GM23338 (cell line): Measurements from ENCODE around the gene SFT2D2. TPM values are rescaled to one million over a fixed set of nuclear protein-coding genes. Genes with fewer than 3 reads are reported as not detected.

Experiments used
- ATAC-seq: fragments of 200-7000 bp; cut with Tn5 transposase; 3 replicates; pipeline ENCODE4 v1.9.1; 2020
- DNase-seq: peaks from one replicate; pipeline ENCODE4 v3.0.0-alpha.2; 2015; ENCODE audit warnings: low spot score
- H2AFZ ChIP-seq: fragments of 200-600 bp; sonication (generic); 2 replicates; pipeline ENCODE4 v1.8.0; 2016; ENCODE audit warnings: antibody characterized with exemption, mild to moderate bottlenecking, moderate library complexity
- H3F3A ChIP-seq: fragments of 200-600 bp; sonication (generic); replicated peaks from 2 replicates; pipeline ENCODE4 v1.8.0; 2017; ENCODE audit warnings: antibody characterized with exemption, mixed run types, low read depth
- H3K27ac ChIP-seq: fragments of 200-600 bp; sonication (generic); 2 replicates; pipeline ENCODE4 v1.6.1; 2016; ENCODE audit warnings: low read depth
- H3K27me3 ChIP-seq: fragments of 200-600 bp; sonication (generic); 2 replicates; pipeline ENCODE4 v1.8.0; 2016; ENCODE audit warnings: mild to moderate bottlenecking, mixed run types, moderate library complexity; ENCODE audit not compliant: insufficient read depth
- H3K36me3 ChIP-seq: fragments of 200-600 bp; sonication (generic); 2 replicates; pipeline ENCODE4 v1.8.0; 2016; ENCODE audit warnings: mild to moderate bottlenecking; ENCODE audit not compliant: insufficient read depth
- H3K4me1 ChIP-seq: fragments of 200-600 bp; sonication (generic); 2 replicates; pipeline ENCODE4 v1.8.0; 2016; ENCODE audit warnings: mild to moderate bottlenecking, moderate library complexity; ENCODE audit not compliant: insufficient read depth
- H3K4me2 ChIP-seq: fragments of 200-600 bp; sonication (generic); 2 replicates; pipeline ENCODE4 v1.7.1; 2017; ENCODE audit warnings: mixed run types
- H3K4me3 ChIP-seq: fragments of 200-600 bp; sonication (generic); 2 replicates; pipeline ENCODE4 v1.6.1; 2016; ENCODE audit warnings: mixed run types
- H3K79me2 ChIP-seq: fragments of 200-600 bp; sonication (generic); replicated peaks from 2 replicates; pipeline ENCODE4 v1.8.0; 2017; ENCODE audit warnings: mild to moderate bottlenecking; ENCODE audit not compliant: insufficient read depth
- H3K9me2 ChIP-seq: fragments of 200-600 bp; sonication (generic); 2 replicates; pipeline ENCODE4 v1.8.0; 2017; ENCODE audit not compliant: insufficient read depth
- H4K20me1 ChIP-seq: fragments of 200-600 bp; sonication (generic); replicated peaks from 2 replicates; pipeline ENCODE4 v1.8.0; 2017; ENCODE audit warnings: mild to moderate bottlenecking; ENCODE audit not compliant: insufficient read depth
- H3K27ac Mint-ChIP-seq: 2 replicates; pipeline ENCODE4 v1.8.0; 2020; ENCODE audit warnings: inconsistent platforms, mild to moderate bottlenecking, moderate library complexity, mixed read lengths
- H3K27me3 Mint-ChIP-seq: 3 replicates; pipeline ENCODE4 v1.8.0; 2022; ENCODE audit warnings: low read depth, mild to moderate bottlenecking, moderate library complexity, mixed read lengths, inconsistent platforms; ENCODE audit not compliant: insufficient read depth, poor library complexity
- H3K36me3 Mint-ChIP-seq: 3 replicates; pipeline ENCODE4 v1.8.0; 2021; ENCODE audit warnings: low read depth, mild to moderate bottlenecking, inconsistent platforms, moderate library complexity, mixed read lengths
- H3K4me1 Mint-ChIP-seq: 3 replicates; pipeline ENCODE4 v1.8.0; 2020; ENCODE audit warnings: mild to moderate bottlenecking, inconsistent platforms, mixed read lengths
- H3K4me3 Mint-ChIP-seq: 3 replicates; pipeline ENCODE4 v1.8.0; 2021; ENCODE audit warnings: moderate library complexity, mild to moderate bottlenecking, inconsistent platforms, mixed read lengths
- H3K9me3 Mint-ChIP-seq: 3 replicates; pipeline ENCODE4 v1.8.0; 2020; ENCODE audit warnings: moderate library complexity, mild to moderate bottlenecking, inconsistent platforms, mixed read lengths
- CREB1 ChIP-seq: fragments of 250-450 bp; sonication (Bioruptor Pico); IDR thresholded peaks from 2 replicates; pipeline ENCODE4 v1.5.0; 2020; ENCODE audit warnings: low read depth, mild to moderate bottlenecking, moderate library complexity
- EZH2phosphoT487 ChIP-seq: fragments of 200-600 bp; sonication (generic); IDR thresholded peaks from one replicate; pipeline ENCODE4 v1.8.1; 2018; ENCODE audit warnings: antibody characterized with exemption; ENCODE audit not compliant: unreplicated experiment
- JUNB ChIP-seq: IDR thresholded peaks from one replicate; pipeline ENCODE4 v1.6.1; 2016; ENCODE audit warnings: antibody characterized with exemption; ENCODE audit not compliant: unreplicated experiment
- NANOG ChIP-seq: IDR thresholded peaks from 2 replicates; pipeline ENCODE4 v1.6.1; 2016; ENCODE audit warnings: antibody characterized with exemption, borderline replicate concordance
- POLR2AphosphoS5 ChIP-seq: IDR thresholded peaks from 2 replicates; pipeline ENCODE4 v1.6.1; 2016; ENCODE audit warnings: antibody characterized with exemption, low read depth
- STAT1 ChIP-seq: IDR thresholded peaks from one replicate; pipeline ENCODE4 v1.6.1; 2016; ENCODE audit warnings: antibody characterized with exemption; ENCODE audit not compliant: unreplicated experiment
- ZNF331 ChIP-seq: fragments of 250-450 bp; sonication (Bioruptor Pico); IDR thresholded peaks from 2 replicates; pipeline ENCODE4 v1.5.0; 2020; ENCODE audit warnings: low read depth, mild to moderate bottlenecking, moderate library complexity
- ZNF462 ChIP-seq: fragments of 250-450 bp; sonication (Bioruptor Pico); IDR thresholded peaks from 2 replicates; pipeline ENCODE4 v1.5.0; 2020; ENCODE audit warnings: mild to moderate bottlenecking, moderate library complexity
- long read RNA-seq: library from polyadenylated mRNA; unstranded; transcript quantifications from one replicate; pipeline ENCODE4 v2.0.0, GENCODE V29; 2020; ENCODE audit not compliant: unreplicated experiment
- polyA plus RNA-seq: library from polyadenylated mRNA; unstranded; fragments of >200 nt; fragmentation: Nextera tagmentation; extraction: Ambion mirVana; gene quantifications from 2 replicates; pipeline ENCODE4 v1.2.1, GENCODE V29; 2016
- total RNA-seq: library from RNA; depleted of rRNA; stranded (reverse); fragments of >200 nt; shearing (Covaris generic); gene quantifications from 2 replicates; pipeline ENCODE4 v1.2.3, GENCODE V29; 2014; rRNA removed

SFT2D2 gene
- 27.1 and 27.2 TPM in 2 replicates for total RNA-seq
- 7.2 and 7.6 TPM in 2 replicates for polyA plus RNA-seq
- long read RNA-seq, partial matches to known transcripts, result 0 of 1 reads
- long read RNA-seq, other reads (novel, unspliced or antisense), result 1 of 1 reads

GRCh38 chr1:168225476-168226190 is at the start of gene SFT2D2:
Gene SFT2D2 (plus strand): TSS chr1:168226004. CDS start chr1:168226080, 76 bp downstream.
- peaks cover 15% of the 10 kb centered on the region; the same call in 2 of the 3 replicates for H3K4me1 Mint-ChIP-seq
- peaks cover 10% of the 10 kb centered on the region; the same call in 2 of the 3 replicates for H3K9me3 Mint-ChIP-seq
- peaks cover 11% of the 10 kb centered on the region for H3K27me3 Mint-ChIP-seq
- Histone ChIP-seq H2AFZ (peak within 1 kb of the TSS; percentile 94), H3F3A (no peaks in the 10 kb centered on the region), H3K4me2 (peak within 1 kb of the TSS; percentile 91), H3K79me2 (peaks cover 41% of the 10 kb centered on the region), H3K36me3 (no peaks in the 10 kb centered on the region; the same call in 1 of the 2 replicates), H3K27me3 (no peaks in the 10 kb centered on the region), H3K9me2 (peaks cover 5% of the 10 kb centered on the region; the same call in 1 of the 2 replicates), H3K27ac (peak within 1 kb of the TSS; percentile 92), H4K20me1 (peaks cover 7% of the 10 kb centered on the region), H3K4me1 (peaks cover 18% of the 10 kb centered on the region), H3K4me3 (peak within 1 kb of the TSS; percentile 92)
- ATAC-seq (peak; percentile 93), DNase-seq (peak; percentile 80)
- H3K36me3 Mint-ChIP-seq, result peaks cover 8% of the 10 kb centered on the region
- H3K27ac Mint-ChIP-seq, result peak within 1 kb of the TSS; percentile 80; the same call in 1 of the 2 replicates
- TF ChIP-seq NANOG (no peak), POLR2AphosphoS5 (peak; percentile 75)
- H3K4me3 Mint-ChIP-seq, result peak within 1 kb of the TSS; percentile 86

- Histone ChIP-seq H3K36me3 (no peaks in the 10 kb centered on the region), H3K4me2 (peak overlapping the region; percentile 69), H3K27me3 (no peaks in the 10 kb centered on the region), H3K79me2 (peaks cover 33% of the 10 kb centered on the region), H3K27ac (peak overlapping the region; percentile 6; the same call in 1 of the 2 replicates), H3F3A (no peaks in the 10 kb centered on the region; the same call in 1 of the 2 replicates), H4K20me1 (no peaks in the 10 kb centered on the region), H3K4me1 (peaks cover 10% of the 10 kb centered on the region; the same call in 1 of the 2 replicates), H3K9me2 (0 out of 2 replicates have a peak, but pooled peaks cover 5% of the 10 kb centered on the region), H2AFZ (peak overlapping the region; percentile 20; the same call in 1 of the 2 replicates), H3K4me3 (peak overlapping the region; percentile 96)
- Mint-ChIP-seq H3K4me1 (no peaks in the 10 kb centered on the region; the same call in 2 of the 3 replicates), H3K36me3 (no peaks in the 10 kb centered on the region), H3K9me3 (no peaks in the 10 kb centered on the region), H3K27ac (no peak overlapping the region), H3K27me3 (peaks cover 2% of the 10 kb centered on the region), H3K4me3 (no peak overlapping the region)
- TF ChIP-seq ZNF331 (CRISPR knock-in tag) (no peak), ZNF462 (CRISPR knock-in tag) (no peak), JUNB (no peak), EZH2phosphoT487 (no peak), CREB1 (CRISPR knock-in tag) (no peak), STAT1 (no peak)
- ATAC-seq (no peak), DNase-seq (no peak)
These were observed 47.6 kb upstream of the SFT2D2 start for GRCh38 chr1:168178227-168178637.
